Iris pigment epithelial cell (primary cell): Measurements from ENCODE around the gene USP3.
"Not testable (repeated sequence)": the region's sequence is repeated elsewhere in the genome, so short reads cannot be mapped to it uniquely, and the experiment has no call there.

Source experiments
- DNase-seq: peaks from one replicate; pipeline ENCODE4 v3.0.0-alpha.2; 2011; ENCODE audit warnings: low read depth

USP3 gene

DNA sequence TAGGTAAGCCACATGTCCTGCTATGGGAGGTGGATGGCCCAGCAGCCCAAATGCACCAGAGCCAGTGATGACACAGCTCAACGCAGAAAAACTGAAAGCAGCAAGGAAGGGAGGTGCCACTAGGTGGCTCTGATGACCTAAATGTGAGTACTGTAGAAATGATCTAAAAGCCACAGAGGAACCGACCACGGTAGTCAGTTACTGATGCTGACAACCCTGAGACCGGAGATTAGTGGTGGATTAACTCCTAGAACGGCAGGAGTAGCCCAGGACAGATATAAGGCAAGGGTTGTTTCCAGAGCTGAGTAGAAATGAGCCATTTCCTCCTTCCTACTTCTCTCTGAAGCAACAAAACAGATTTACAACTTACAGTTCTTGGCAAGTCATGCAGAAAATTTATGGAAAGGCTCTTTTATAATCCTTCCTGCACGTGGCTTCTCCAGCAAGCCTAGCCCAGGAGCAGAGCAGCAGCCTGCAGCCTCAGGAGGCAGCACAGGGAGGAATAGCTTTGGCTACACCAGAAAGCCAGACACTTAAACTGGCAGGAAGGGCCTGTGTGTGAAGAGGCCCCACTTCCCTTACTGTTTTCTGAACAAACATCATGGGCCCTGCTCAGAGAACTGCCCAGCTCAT lies 105.9 kb downstream of the USP3 start:
- DNase-seq = peak; percentile 85

GRCh38 chr15:63611177-63611576 lies 106.8 kb downstream of the USP3 start:
- DNase-seq = no peak

DNA sequence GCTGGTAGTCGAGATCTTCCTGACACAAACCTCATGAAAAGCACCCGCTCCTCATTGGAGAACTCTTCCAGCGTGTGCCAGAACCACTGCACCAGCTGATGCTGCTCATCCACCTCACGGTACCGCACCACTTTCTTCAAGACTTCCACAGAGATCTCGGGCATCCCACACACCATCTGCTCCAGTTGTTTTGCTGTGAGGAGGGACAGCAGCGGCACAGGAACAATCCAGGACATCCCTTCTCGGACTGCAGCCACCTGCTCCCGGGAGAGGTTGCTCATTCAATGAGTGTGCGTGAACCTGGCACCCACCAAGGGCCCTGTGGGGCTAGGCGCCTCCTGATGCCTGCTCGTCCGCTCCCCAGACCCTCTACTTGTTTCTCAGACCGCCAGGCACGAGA lies 107.9 kb downstream of the USP3 start:
- no peak for DNase-seq

DNA sequence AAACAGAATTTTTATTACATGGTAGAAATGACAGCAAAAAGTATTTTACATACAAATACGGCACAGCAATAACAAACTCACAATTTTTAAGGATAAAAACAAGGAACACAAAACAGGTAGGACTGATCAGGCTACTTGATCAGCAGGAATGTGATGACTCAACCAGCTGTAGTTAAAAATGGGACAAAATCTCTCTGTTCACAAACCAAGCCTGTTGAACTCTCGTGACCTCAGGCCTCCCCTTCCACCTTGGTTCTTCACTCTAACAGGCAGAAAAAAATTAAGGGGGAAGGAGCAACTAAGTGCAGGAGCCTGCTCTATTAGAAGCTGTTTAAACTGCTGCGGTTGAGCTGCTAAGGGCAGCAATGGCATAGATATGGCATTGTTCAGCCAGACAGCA lies 111.5 kb downstream of the USP3 start:
- no peak for DNase-seq

DNA sequence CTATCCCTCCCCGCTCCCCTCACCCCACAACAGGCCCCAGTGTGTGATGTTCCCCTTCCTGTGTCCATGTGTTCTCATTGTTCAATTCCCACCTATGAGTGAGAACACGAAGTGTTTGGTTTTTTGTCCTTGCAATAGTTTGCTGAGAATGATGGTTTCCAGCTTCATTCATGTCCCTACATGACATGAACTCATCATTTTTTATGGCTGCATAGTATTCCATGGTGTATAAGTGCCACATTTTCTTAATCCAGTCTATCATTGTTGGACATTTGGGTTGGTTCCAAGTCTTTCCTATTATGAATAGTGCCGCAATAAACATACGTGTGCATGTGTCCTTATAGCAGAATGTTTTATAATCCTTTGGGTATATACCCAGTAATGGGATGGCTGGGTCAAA lies 112.8 kb downstream of the USP3 start:
- DNase-seq = not testable (repeated sequence)

- DNase-seq = not testable (repeated sequence)
These were observed 113.2 kb downstream of the USP3 start for GRCh38 chr15:63617627-63618026.

- not testable (repeated sequence) for DNase-seq
These were observed 116.4 kb downstream of the USP3 start for GRCh38 chr15:63620760-63621159.

- DNase-seq = no peak
These were observed 119.0 kb downstream of the USP3 start for GRCh38 chr15:63623232-63623969.

DNA sequence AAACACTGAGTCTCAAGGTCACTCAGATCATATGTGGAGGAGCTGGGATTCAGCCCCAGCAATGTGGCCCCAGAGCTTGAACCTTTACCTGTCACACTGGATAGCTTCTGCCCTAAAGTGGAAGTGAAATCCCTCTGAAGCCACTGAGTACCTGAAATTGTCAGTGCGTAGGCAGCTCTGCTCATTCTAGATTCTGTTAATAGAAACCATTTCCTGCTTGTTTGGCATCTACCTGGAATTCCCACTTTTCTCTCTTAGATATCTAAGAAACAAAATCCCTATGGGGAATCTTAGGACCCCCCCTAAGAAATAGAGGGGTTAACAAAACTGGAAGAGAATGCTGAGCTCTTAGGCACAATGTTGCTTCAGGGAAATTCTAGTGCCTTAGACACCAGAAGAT lies 122.6 kb downstream of the USP3 start:
- no peak for DNase-seq

- DNase-seq = no peak
These were observed 123.9 kb downstream of the USP3 start for GRCh38 chr15:63628123-63628822.

DNA sequence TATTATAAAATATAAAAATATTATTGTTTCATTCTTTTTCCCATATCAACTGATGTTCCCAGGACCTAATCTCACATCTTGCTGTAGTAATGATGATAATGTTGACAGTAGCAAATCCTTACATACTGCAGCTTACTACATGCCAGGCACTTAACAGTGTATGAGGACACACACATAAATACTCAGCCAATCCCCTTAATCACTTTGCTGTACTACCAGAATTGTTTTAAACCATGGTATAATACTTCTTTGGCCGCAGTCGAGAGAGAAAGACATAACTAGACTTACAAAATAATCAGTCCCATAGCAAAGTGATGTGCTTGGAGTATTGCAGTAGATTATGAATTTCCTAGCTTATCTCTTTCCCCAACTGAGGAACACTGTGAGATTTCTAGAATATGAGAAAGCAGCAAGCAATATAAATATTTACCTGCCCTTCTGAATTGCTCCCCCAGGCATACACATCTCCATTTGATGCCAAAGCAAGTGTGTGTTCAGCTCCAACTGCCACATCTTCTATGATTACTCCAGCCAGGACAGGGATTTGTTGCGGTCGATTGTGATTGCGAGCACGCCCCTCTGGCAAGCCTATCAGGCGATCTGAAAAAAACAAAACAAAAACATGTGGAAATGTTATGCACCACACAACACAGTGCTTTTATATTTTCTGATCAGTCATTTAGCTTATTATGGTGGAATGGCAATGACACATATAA lies 125.8 kb downstream of the USP3 start:
- no peak for DNase-seq

GRCh38 chr15:63633312-63633711 lies 128.9 kb downstream of the USP3 start:
- DNase-seq = no peak

GRCh38 chr15:63634154-63634553 lies 129.8 kb downstream of the USP3 start:
- peak; percentile 22 for DNase-seq

DNA sequence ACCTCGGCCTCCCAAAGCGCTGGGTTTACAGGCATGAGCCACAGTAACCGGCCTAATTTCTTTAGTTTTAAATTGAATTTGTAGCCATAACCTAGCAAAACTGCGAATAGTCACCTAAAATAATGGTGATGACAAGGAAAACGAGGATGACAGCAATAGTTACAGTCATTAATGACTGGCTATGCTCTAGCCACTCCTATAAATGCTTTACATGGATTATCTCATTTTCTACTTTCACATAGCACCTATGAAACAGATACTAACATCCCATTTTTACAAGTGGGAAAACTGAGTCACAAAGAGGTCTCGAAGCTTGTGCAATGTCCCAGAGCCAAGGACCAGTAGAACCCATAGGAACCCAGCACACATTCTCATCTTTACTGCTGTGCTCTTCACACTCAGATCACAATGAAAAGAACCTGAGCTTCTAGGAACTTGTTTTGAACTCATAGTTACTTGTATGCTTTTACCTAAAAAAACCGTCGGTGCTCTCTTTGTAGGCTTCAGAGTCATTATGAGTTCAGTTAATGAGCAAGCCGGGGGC lies 132.2 kb downstream of the USP3 start:
- DNase-seq = no peak

GRCh38 chr15:63638839-63639238 lies 134.4 kb downstream of the USP3 start:
- no peak for DNase-seq

- peak; percentile 3 for DNase-seq
These were observed 135.8 kb downstream of the USP3 start for GRCh38 chr15:63640146-63640545.
